Left lung (tissue), 10 donors: ENCODE data around the gene NCAM2. TPM values are rescaled to one million over a fixed set of nuclear protein-coding genes. Genes with fewer than 3 reads are reported as not detected.
A peak's percentile ranks its signal among the peaks of the same experiment; 100 is the strongest.

Source experiments
- ATAC-seq: fragments of 200-7000 bp; cut with Tn5 transposase; one replicate; pipeline ENCODE4 v1.9.1; 2020; ENCODE audit warnings: moderate library complexity
- DNase-seq, 4 donors: peaks; one replicate each; pipeline ENCODE4 v3.0.0-alpha.2; 2013 to 2020
- H3K27ac ChIP-seq, 2 donors: fragments of 200-600 bp; sonication (generic) in 1 of 2; one replicate each; pipeline versions ENCODE4 v1.5.0 to v1.8.0; 2020 to 2021
- H3K27me3 ChIP-seq, 2 donors: fragments of 200-600 bp; sonication (generic) in 1 of 2; one replicate each; pipeline versions ENCODE4 v1.5.0 to v1.8.0; 2020 to 2021
- H3K36me3 ChIP-seq, 2 donors: fragments of 200-600 bp; sonication (generic) in 1 of 2; one replicate each; pipeline versions ENCODE4 v1.5.0 to v1.8.0; 2020 to 2021
- H3K4me1 ChIP-seq, 2 donors: fragments of 200-600 bp; one replicate each; pipeline ENCODE4 v1.8.0; 2021
- H3K4me3 ChIP-seq, 2 donors: fragments of 200-600 bp; sonication (generic) in 1 of 2; one replicate each; pipeline versions ENCODE4 v1.5.0 to v1.8.0; 2020 to 2021; ENCODE audit warnings: mild to moderate bottlenecking in 1 of 2
- H3K9me3 ChIP-seq, 2 donors: fragments of 200-600 bp; sonication (generic) in 1 of 2; one replicate each; pipeline versions ENCODE4 v1.5.0 to v1.8.0; 2020 to 2021
- intact Hi-C, 2 donors: fragments of 100-400 bp; cut with DNase I; formaldehyde crosslinking; loops; one replicate each; pipeline versions ENCODE4 v1.11.2 to v1.14.2; 2022
- polyA plus RNA-seq, 6 donors: library from polyadenylated mRNA; unstranded; fragments of 120-200 nt; gene quantifications; one replicate each; pipeline ENCODE4 v1.2.1, GENCODE V29; 2013; ENCODE audit not compliant: insufficient read length in 6 of 6
- total RNA-seq, 2 donors: library from RNA; stranded (reverse); fragmentation: NEBNext Ultra II Directional; extraction: Animal tissue kit (Norgen Biotek cat#: 25700); gene quantifications; one replicate each; pipeline ENCODE4 v1.2.1, GENCODE V29; 2021
- TF ChIP-seq, protein P1 (sequence below), 2 donors: fragments of 200-600 bp; sonication (generic) in 1 of 2; IDR thresholded peaks; one replicate each; pipeline versions ENCODE4 v1.5.0 to v1.8.0; 2021; ENCODE audit warnings: antibody characterized with exemption in 2 of 2
- donor health status: DM: no; HTN: yes; CAD: no.
- donor health status: DM: no; HTN: no; CAD: no.

NCAM2 gene
- total and polyA plus RNA-seq, 8 donors = 3.3 to 30.4 (median 4.6) TPM

DNA sequence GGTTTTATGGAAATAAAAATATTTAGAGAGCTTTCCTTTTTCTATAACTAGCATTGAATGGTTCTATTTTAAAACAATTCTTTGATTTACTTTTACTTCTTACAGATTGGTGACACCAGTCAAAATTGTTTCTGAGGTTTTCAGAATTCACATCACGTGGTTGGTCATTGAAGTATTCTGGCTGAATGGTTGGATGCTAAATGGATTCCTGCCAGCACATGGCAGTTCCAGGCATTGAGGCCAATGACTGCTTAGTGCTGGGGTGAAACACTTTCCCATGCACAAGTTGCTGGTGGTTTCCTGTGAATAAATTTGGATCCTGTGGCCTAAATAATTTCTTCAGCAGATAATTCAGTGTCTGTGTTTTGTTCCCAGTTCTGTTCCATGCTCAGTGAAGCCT is 20.6 kb downstream of the NCAM2 start:
- intact Hi-C loops = no loop called here
- ATAC-seq = no peak

DNA sequence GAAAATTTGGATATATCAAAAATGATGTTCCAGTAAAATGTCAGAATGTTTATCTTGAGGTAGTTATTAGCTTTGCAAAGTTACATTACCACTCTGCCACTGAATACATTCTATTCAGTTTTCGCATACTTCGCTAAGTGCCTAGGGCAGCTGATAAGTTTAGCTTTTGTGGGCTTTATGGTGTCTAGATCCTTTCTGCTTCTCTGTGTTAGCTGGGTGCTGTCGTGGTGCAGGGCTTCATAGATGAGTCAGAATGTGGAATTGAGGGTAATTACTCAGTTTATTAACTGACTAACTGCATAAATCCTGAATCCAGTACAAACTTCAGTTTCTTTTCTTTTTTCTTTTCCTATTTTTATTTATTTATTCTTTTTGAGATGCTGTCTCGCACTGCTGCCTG is 21.5 kb downstream of the NCAM2 start:
- no peak overlapping the region for H3K4me3 ChIP-seq
- H3K36me3 ChIP-seq = no peaks in the 10 kb centered on the region
- H3K9me3 ChIP-seq = no peaks in the 10 kb centered on the region
- H3K27ac ChIP-seq = no peak overlapping the region
- intact Hi-C loops = no loop called here
- DNase-seq = no peak
- TF ChIP-seq, protein P1, sequence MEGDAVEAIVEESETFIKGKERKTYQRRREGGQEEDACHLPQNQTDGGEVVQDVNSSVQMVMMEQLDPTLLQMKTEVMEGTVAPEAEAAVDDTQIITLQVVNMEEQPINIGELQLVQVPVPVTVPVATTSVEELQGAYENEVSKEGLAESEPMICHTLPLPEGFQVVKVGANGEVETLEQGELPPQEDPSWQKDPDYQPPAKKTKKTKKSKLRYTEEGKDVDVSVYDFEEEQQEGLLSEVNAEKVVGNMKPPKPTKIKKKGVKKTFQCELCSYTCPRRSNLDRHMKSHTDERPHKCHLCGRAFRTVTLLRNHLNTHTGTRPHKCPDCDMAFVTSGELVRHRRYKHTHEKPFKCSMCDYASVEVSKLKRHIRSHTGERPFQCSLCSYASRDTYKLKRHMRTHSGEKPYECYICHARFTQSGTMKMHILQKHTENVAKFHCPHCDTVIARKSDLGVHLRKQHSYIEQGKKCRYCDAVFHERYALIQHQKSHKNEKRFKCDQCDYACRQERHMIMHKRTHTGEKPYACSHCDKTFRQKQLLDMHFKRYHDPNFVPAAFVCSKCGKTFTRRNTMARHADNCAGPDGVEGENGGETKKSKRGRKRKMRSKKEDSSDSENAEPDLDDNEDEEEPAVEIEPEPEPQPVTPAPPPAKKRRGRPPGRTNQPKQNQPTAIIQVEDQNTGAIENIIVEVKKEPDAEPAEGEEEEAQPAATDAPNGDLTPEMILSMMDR (IDR thresholded peaks at IDR 0.05) = no peak
- H3K27me3 ChIP-seq = no peaks in the 10 kb centered on the region
- ATAC-seq = no peak
- no peaks in the 10 kb centered on the region for H3K4me1 ChIP-seq

More for the DNA sequence above, 20.6 kb downstream of the NCAM2 start:
- Histone ChIP-seq H3K27me3 (no peaks in the 10 kb centered on the region), H3K36me3 (no peaks in the 10 kb centered on the region), H3K9me3 (no peaks in the 10 kb centered on the region), H3K27ac (no peak overlapping the region), H3K4me3 (no peak overlapping the region), H3K4me1 (no peaks in the 10 kb centered on the region)
- TF ChIP-seq, protein P1 (IDR thresholded peaks at IDR 0.05) = no peak
- DNase-seq = no peak

DNA sequence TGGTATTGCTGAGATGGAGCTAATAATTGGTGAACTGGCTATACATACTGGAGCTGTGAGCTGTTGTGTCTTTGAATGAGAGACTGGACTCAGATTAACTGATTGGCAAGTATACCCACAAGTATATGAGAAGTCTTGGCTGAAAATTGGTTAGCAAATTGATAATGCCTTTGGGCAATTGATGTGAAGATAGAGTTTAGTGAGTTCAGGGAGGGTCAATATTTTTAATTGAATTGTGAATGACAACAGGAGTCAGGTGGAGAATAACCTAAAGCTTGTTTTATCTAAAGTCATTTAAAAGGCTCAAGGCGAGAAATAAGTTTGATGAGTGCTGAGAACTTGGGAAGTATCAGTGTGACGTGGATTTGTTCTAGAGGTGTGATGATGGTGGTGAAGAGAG is 27.5 kb downstream of the NCAM2 start:
- no peak for DNase-seq
- Histone ChIP-seq H3K36me3 (no peaks in the 10 kb centered on the region), H3K27me3 (no peaks in the 10 kb centered on the region), H3K9me3 (no peaks in the 10 kb centered on the region), H3K4me1 (no peaks in the 10 kb centered on the region), H3K27ac (no peak overlapping the region), H3K4me3 (no peak overlapping the region)
- intact Hi-C loops = no loop called here
- ATAC-seq = no peak
- TF ChIP-seq, protein P1 (IDR thresholded peaks at IDR 0.05) = no peak

DNA sequence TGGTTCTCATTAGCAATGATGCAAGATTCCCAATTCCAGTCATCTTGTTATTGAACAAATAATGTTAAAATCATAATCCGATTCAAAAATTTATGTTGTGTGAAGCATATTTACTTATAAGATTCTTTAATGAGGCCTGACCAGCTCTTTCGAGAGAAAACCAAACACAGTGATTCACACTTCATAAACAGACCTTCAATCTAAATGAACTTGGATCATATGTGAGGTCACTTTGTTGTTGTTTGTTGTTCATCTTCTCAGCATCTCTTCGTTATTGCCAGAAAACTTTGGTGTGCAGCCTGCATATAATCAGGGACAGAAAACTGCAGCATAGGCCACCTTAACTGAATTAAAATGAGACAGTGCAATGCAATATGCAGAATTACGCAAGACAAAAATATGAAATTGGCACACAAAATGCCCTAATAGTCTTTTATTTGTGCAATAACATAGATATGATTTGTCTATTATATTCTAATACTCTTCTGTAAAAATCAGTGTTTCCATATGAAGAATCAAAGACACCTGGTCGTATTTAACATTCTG is 30.1 kb downstream of the NCAM2 start:
- DNase-seq = peak in 2 of 4 donors; percentile 14 to 35
- TF ChIP-seq, protein P1 (IDR thresholded peaks at IDR 0.05) = no peak
- Histone ChIP-seq H3K36me3 (no peaks in the 10 kb centered on the region), H3K9me3 (no peaks in the 10 kb centered on the region), H3K4me3 (no peak overlapping the region), H3K27ac (no peak overlapping the region), H3K27me3 (no peaks in the 10 kb centered on the region), H3K4me1 (no peaks in the 10 kb centered on the region)
- intact Hi-C loops = no loop called here
- ATAC-seq = no peak

DNA sequence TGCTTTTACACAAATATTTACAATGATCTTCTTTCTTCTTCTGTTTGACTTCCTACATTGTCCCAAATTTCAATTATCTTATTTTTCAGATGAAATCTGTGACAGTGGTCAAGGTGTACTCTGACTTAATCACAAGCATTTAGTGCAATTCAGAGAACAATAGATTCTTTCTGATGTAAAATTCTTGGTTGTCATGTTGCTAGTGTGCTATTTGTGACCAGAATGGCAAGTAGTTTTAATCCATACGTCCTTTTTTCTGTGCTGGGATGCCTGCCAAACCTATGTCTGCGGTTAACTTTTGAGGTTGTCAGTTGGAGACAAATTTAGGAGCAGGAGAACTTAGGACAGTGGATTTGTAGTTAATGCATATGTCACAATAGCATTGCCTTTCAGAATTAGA is 31.0 kb downstream of the NCAM2 start:
- no peak overlapping the region for H3K4me3 ChIP-seq
- intact Hi-C loops = no loop called here
- TF ChIP-seq, protein P1 (IDR thresholded peaks at IDR 0.05) = no peak

More for the DNA sequence above, 31.0 kb downstream of the NCAM2 start:
- Histone ChIP-seq H3K36me3 (no peaks in the 10 kb centered on the region), H3K27ac (no peak overlapping the region), H3K4me1 (no peaks in the 10 kb centered on the region), H3K27me3 (no peaks in the 10 kb centered on the region), H3K9me3 (no peaks in the 10 kb centered on the region)
- DNase-seq (peak in 1 of 4 donors; percentile 4), ATAC-seq (no peak)
